DMS79 (cell line): Measurements from ENCODE around the gene RECK.
"Not testable (repeated sequence)": the region's sequence is repeated elsewhere in the genome, so short reads cannot be mapped to it uniquely, and the experiment has no call there.

ENCODE experiments used
- DNase-seq: peaks from one replicate; lab custom pipeline; 2025; lab: John Stamatoyannopoulos, UW

Gene RECK

GRCh38 chr9:36064448-36065037 lies 27.8 kb downstream of the RECK start:
- no peak for DNase-seq

GRCh38 chr9:36074055-36074454 lies 37.3 kb downstream of the RECK start:
- no peak for DNase-seq

- peak; percentile 32 for DNase-seq
These were observed 38.3 kb downstream of the RECK start for GRCh38 chr9:36074870-36075532.

GRCh38 chr9:36078051-36078450 lies 41.3 kb downstream of the RECK start:
- no peak for DNase-seq

GRCh38 chr9:36080519-36080918 lies 43.8 kb downstream of the RECK start:
- no peak for DNase-seq

- DNase-seq, result no peak
These were observed 46.2 kb downstream of the RECK start for GRCh38 chr9:36082931-36083330.

GRCh38 chr9:36086442-36086841 lies 49.7 kb downstream of the RECK start:
- no peak for DNase-seq

- not testable (repeated sequence) for DNase-seq
These were observed 50.3 kb downstream of the RECK start for GRCh38 chr9:36087054-36087453.

- no peak for DNase-seq
These were observed 51.3 kb downstream of the RECK start for GRCh38 chr9:36088020-36088419.

GRCh38 chr9:36091026-36091953 lies 54.6 kb downstream of the RECK start:
- DNase-seq, result no peak

- DNase-seq, result no peak
These were observed 55.3 kb downstream of the RECK start for GRCh38 chr9:36092014-36092413.

- DNase-seq, result no peak
These were observed 55.9 kb downstream of the RECK start for GRCh38 chr9:36092509-36093215.

- DNase-seq, result no peak
These were observed 56.7 kb downstream of the RECK start for GRCh38 chr9:36093384-36093783.

- no peak for DNase-seq
These were observed 63.0 kb downstream of the RECK start for GRCh38 chr9:36099718-36100117.

- no peak for DNase-seq
These were observed 63.8 kb downstream of the RECK start for GRCh38 chr9:36100532-36100931.

- no peak for DNase-seq
These were observed 65.4 kb downstream of the RECK start for GRCh38 chr9:36101916-36102741.

- peak; percentile 24 for DNase-seq
These were observed 66.2 kb downstream of the RECK start for GRCh38 chr9:36102742-36103495.

- DNase-seq, result no peak
These were observed 72.4 kb downstream of the RECK start for GRCh38 chr9:36109071-36109470.

GRCh38 chr9:36110434-36110833 lies 73.7 kb downstream of the RECK start:
- DNase-seq, result no peak

GRCh38 chr9:36112516-36112915 lies 75.8 kb downstream of the RECK start:
- no peak for DNase-seq

- DNase-seq, result no peak
These were observed 77.3 kb downstream of the RECK start for GRCh38 chr9:36113999-36114398.
